ENCODE data around the gene TTC19. TPM values are rescaled to one million over a fixed set of nuclear protein-coding genes. Genes with fewer than 3 reads are reported as not detected.
A peak's percentile ranks its signal among the peaks of the same experiment; 100 is the strongest.

The TTC19 gene
- total RNA-seq, 1 donor from 2014 or later = 21.4 TPM

GRCh38 chr17:15981646-15982580, 17.7 kb upstream of the TTC19 start:
- no peaks in the 10 kb centered on the region for H3K27me3 ChIP-seq (ENCODE audit: low read depth)
- intact Hi-C loops (cut with micrococcal nuclease) = no loop called here
- H3K4me1 ChIP-seq = no peaks in the 10 kb centered on the region
- H3K9me3 ChIP-seq (replicated peaks) = no peaks in the 10 kb centered on the region
- H3K36me3 ChIP-seq = peaks cover 76% of the 10 kb centered on the region
- no peak for TF ChIP-seq CTCF (IDR thresholded peaks at IDR 0.05; ENCODE audit: borderline replicate concordance)
- no peak for DNase-seq
- H3K27ac ChIP-seq (replicated peaks) = no peak overlapping the region
- H3K4me3 ChIP-seq = no peak overlapping the region

GRCh38 chr17:15996322-15996721, 3.3 kb upstream of the TTC19 start:
- no peaks in the 10 kb centered on the region for H3K27me3 ChIP-seq (ENCODE audit: low read depth)
- H3K36me3 ChIP-seq = peaks cover 25% of the 10 kb centered on the region
- peaks cover 35% of the 10 kb centered on the region for H3K4me1 ChIP-seq
- H3K27ac ChIP-seq (replicated peaks) = no peak overlapping the region
- H3K4me3 ChIP-seq = no peak overlapping the region
- peaks cover under 1% of the 10 kb centered on the region for H3K9me3 ChIP-seq (replicated peaks)
- no peak for DNase-seq
- intact Hi-C loops (cut with micrococcal nuclease) = loop anchor here (5.0 kb wide), 1 partner anchor 169 kb away; no protein-coding TSS in a partner anchor
- no peak for TF ChIP-seq CTCF (IDR thresholded peaks at IDR 0.05; ENCODE audit: borderline replicate concordance)

- no peaks in the 10 kb centered on the region for H3K27me3 ChIP-seq (ENCODE audit: low read depth)
- H3K4me3 ChIP-seq = no peak overlapping the region
- H3K27ac ChIP-seq (replicated peaks) = no peak overlapping the region
- no peak for TF ChIP-seq CTCF (IDR thresholded peaks at IDR 0.05; ENCODE audit: borderline replicate concordance)
- DNase-seq = no peak
- peaks cover 31% of the 10 kb centered on the region for H3K36me3 ChIP-seq
- H3K9me3 ChIP-seq (replicated peaks) = peaks cover 4% of the 10 kb centered on the region
- peaks cover 52% of the 10 kb centered on the region for H3K4me1 ChIP-seq
- intact Hi-C loops (cut with micrococcal nuclease) = loop anchor here (5.0 kb wide), 1 partner anchor 171 kb away; no protein-coding TSS in a partner anchor
Observed at GRCh38 chr17:15998031-15998562, 1.5 kb upstream of the TTC19 start.

DNA sequence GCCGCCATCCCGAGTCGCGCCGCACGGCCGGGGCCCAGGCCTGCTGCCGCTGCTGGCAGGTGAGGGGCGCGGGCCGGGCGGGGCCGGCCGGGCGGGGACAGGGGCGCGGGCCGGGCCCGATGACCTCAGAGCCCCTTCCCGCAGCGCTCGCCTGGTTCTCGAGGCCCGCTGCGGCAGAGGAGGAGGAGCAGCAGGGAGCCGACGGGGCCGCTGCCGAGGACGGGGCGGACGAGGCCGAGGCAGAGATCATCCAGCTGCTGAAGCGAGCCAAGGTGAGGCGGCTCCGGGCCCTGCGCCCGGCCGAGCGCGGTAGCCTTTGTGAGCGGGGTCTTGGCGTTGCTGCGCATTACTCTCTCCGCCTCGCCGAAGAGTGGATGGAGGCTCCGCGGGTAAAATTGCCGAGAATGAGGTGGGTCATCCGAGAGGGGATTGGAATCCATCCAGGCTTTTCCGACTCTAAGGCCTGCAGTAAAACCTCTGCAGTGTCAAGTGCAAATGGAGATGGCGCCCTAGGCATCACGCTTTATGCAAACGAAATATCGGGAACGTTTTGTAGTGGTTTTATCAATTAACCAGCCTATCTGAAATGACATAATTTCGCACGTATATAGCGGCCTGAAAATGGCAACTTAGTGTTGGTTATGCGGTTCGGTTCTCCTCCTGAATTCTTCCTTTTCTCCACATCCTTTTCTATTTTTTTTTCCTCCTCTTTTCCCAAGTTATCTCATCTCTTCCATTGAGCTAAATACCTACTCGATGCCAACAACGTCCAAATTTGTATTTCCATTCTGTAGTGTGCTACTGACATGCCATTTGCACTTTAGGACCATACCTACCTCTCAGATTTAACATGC, 577 bp downstream of the TTC19 start:
- peaks cover 72% of the 10 kb centered on the region for H3K4me1 ChIP-seq
- intact Hi-C loops (cut with micrococcal nuclease) = loop anchor here (5.0 kb wide), 1 partner anchor 173 kb away; no protein-coding TSS in a partner anchor
- no peaks in the 10 kb centered on the region for H3K27me3 ChIP-seq (ENCODE audit: low read depth)
- H3K9me3 ChIP-seq (replicated peaks) = peaks cover 4% of the 10 kb centered on the region
- peak overlapping the region; percentile 84 for H3K4me3 ChIP-seq
- peak overlapping the region; percentile 95 for H3K27ac ChIP-seq (replicated peaks)
- no peak for TF ChIP-seq CTCF (IDR thresholded peaks at IDR 0.05; ENCODE audit: borderline replicate concordance)
- peak; percentile 38 for DNase-seq
- peaks cover 43% of the 10 kb centered on the region for H3K36me3 ChIP-seq

DNA sequence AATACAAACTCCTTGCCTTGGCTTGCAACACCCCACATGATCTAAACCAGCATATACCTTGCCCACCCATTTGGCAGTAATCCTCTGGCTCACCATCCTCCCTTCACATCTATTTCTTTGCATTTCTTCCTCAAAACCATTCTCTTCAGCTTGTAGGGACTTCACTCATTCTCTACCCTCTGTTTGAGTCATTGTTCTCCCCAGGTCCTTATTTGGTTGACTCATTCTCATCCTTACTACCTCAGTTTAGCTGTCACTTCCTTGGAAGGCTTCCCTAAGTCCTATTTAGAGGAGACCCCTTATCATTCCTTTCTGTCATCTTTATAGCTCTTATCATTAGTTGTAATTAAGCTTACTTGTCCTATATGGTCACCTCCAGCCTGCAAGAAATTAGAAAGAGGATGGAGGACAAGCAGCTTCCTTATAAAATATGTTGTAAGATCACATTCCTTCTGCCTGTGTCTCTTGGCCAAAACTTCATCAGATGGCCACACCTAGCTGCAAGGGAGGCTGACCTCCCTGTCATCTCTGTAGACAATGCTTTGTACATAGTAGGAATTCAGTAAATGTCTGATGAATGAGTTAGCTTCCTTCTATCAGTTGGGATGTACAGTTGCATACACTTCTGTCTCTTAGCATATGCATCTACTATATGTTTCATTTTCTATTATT, 1.7 kb downstream of the TTC19 start:
- intact Hi-C loops (cut with micrococcal nuclease) = no loop called here
- H3K4me1 ChIP-seq = peaks cover 71% of the 10 kb centered on the region
- peak overlapping the region; percentile 84 for H3K4me3 ChIP-seq
- TF ChIP-seq CTCF (IDR thresholded peaks at IDR 0.05; ENCODE audit: borderline replicate concordance) = no peak
- DNase-seq = no peak
- peaks cover 55% of the 10 kb centered on the region for H3K36me3 ChIP-seq
- peaks cover 4% of the 10 kb centered on the region for H3K9me3 ChIP-seq (replicated peaks)
- H3K27me3 ChIP-seq (ENCODE audit: low read depth) = no peaks in the 10 kb centered on the region
- peak overlapping the region; percentile 95 for H3K27ac ChIP-seq (replicated peaks)
